Astrocyte of the spinal cord (primary cell): ENCODE data around the gene SYNGR3.

Experiments
- DNase-seq: peaks from one replicate; pipeline ENCODE4 v3.0.0; 2011; ENCODE audit warnings: low read depth, low spot score
- H3K4me3 ChIP-seq: 2 replicates; pipeline ENCODE4 v1.5.1; 2011; ENCODE audit warnings: low read depth, mild to moderate bottlenecking, low read length, moderate library complexity
- CTCF ChIP-seq: IDR thresholded peaks from 2 replicates; pipeline ENCODE4 v1.5.1; 2012; ENCODE audit warnings: low read depth, mild to moderate bottlenecking, low read length, inconsistent platforms
- in situ Hi-C: cut with HindIII; loops from 2 replicates; pipeline ENCODE4 v1.10.0; 2017; ENCODE audit warnings: low sequenced_read_pairs

Gene SYNGR3

GRCh38 chr16:2015117-2015946 lies 25.6 kb downstream of the SYNGR3 start:
- in situ Hi-C loops = no loop called here
- TF ChIP-seq CTCF = no peak
- H3K4me3 ChIP-seq = no peak overlapping the region
- no peak for DNase-seq

GRCh38 chr16:2015947-2016208 lies 26.1 kb downstream of the SYNGR3 start:
- H3K4me3 ChIP-seq = no peak overlapping the region

GRCh38 chr16:2016407-2016922 lies 26.7 kb downstream of the SYNGR3 start:
- TF ChIP-seq CTCF = peak; percentile 62
- DNase-seq = no peak
- in situ Hi-C loops = no loop called here
- H3K4me3 ChIP-seq = no peak overlapping the region

More at GRCh38 chr16:2015947-2016208, 26.1 kb downstream of the SYNGR3 start:
- TF ChIP-seq CTCF = no peak
- in situ Hi-C loops = no loop called here
- DNase-seq = no peak

GRCh38 chr16:2019518-2019920 lies 29.7 kb downstream of the SYNGR3 start, which contains the start of gene NPW:
Gene NPW, plus strand, starts transcription at chr16:2019785.
- no peak within 1 kb of the TSS for H3K4me3 ChIP-seq
- TF ChIP-seq CTCF = no peak
- DNase-seq = no peak
- in situ Hi-C loops = no loop called here

- in situ Hi-C loops = no loop called here
- DNase-seq = no peak
- TF ChIP-seq CTCF = no peak
- H3K4me3 ChIP-seq = no peak overlapping the region
Measured at GRCh38 chr16:2019921-2020831, 30.4 kb downstream of the SYNGR3 start.

GRCh38 chr16:2022723-2023091 lies 32.9 kb downstream of the SYNGR3 start:
- in situ Hi-C loops = no loop called here
- no peak for DNase-seq
- no peak for TF ChIP-seq CTCF
- peak overlapping the region; percentile 34 for H3K4me3 ChIP-seq
